ENCODE data around the gene NOP53.

- TF ChIP-seq PBX3 (CRISPR knock-in tag; IDR thresholded peaks at IDR 0.05): no peak
- no peak for TF ChIP-seq CTCF (tag by site-specific recombination; IDR thresholded peaks at IDR 0.05)
- no peak for TF ChIP-seq ZNF121 (tag by site-specific recombination; IDR thresholded peaks at IDR 0.05)
- no peak for TF ChIP-seq ZNF214 (tag by site-specific recombination; IDR thresholded peaks at IDR 0.05; ENCODE audit: borderline replicate concordance)
- no peak for TF ChIP-seq ZNF248 (tag by site-specific recombination; IDR thresholded peaks at IDR 0.05)
- no peak; the same call in 1 of the 2 replicates for TF ChIP-seq ATF2 (tag by site-specific recombination; IDR thresholded peaks at IDR 0.05; ENCODE audit: low read depth)
- TF ChIP-seq ZBTB26 (tag by site-specific recombination; optimal IDR thresholded peaks at IDR 0.05): no peak
- no peak for TF ChIP-seq ZNF426 (tag by site-specific recombination; IDR thresholded peaks at IDR 0.05)
- no peak for TF ChIP-seq HOXD13 (CRISPR knock-in tag; IDR thresholded peaks at IDR 0.05; ENCODE audit: borderline replicate concordance)
- no peak for TF ChIP-seq KLF9 (tag by site-specific recombination; IDR thresholded peaks at IDR 0.05; ENCODE audit: low read depth)
- TF ChIP-seq REST (tag by site-specific recombination; IDR thresholded peaks at IDR 0.05): no peak
- TF ChIP-seq ZNF23 (tag by site-specific recombination; IDR thresholded peaks at IDR 0.05; ENCODE audit: borderline replicate concordance): no peak
Observed at GRCh38 chr19:47766670-47767069, 21.3 kb downstream of the NOP53 start.
